Measurements from ENCODE around the gene PTPRR. TPM values are rescaled to one million over a fixed set of nuclear protein-coding genes. Genes with fewer than 3 reads are reported as not detected.

PTPRR gene
- total RNA-seq, 2 experiments from 2014 or later, result not detected

- Histone ChIP-seq H3K27me3 (ENCODE audit: control insufficient read depth in 1 of 2, insufficient read depth in 2 of 2, low read length in 2 of 2) (no peaks in the 10 kb centered on the region), H3K36me3 (ENCODE audit: insufficient read depth, low read length) (no peaks in the 10 kb centered on the region), H3K4me3 (ENCODE audit: low read length) (no peak overlapping the region), H3K4me1 (ENCODE audit: insufficient read depth, low read length) (no peaks in the 10 kb centered on the region), H3K9me3 (ENCODE audit: control insufficient read depth in 1 of 2, insufficient read depth in 1 of 2, low read length in 2 of 2) (no peaks in the 10 kb centered on the region), H3K27ac (ENCODE audit: low read depth in 1 of 2, low read length in 2 of 2) (no peak overlapping the region)
- Mint-ChIP-seq H3K4me1 (ENCODE audit: low read depth) (no peaks in the 10 kb centered on the region), H3K4me3 (no peak overlapping the region), H3K27me3 (peaks cover 39% of the 10 kb centered on the region), H3K27ac (no peak overlapping the region), H3K9me3 (no peaks in the 10 kb centered on the region), H3K36me3 (ENCODE audit: low read depth) (no peaks in the 10 kb centered on the region)
- TF ChIP-seq CTCF (IDR thresholded peaks at IDR 0.05), result no peak
- ATAC-seq (ENCODE audit: poor library complexity), result no peak
- ChIA-PET CTCF (no interaction called here), POLR2A (no interaction called here)
- DNase-seq, result no peak
- intact Hi-C loops (cut with DNase I, micrococcal nuclease), result no loop called here
These were observed 236.6 kb downstream of the PTPRR start for GRCh38 chr12:70683976-70684375.

- intact Hi-C loops (cut with DNase I, micrococcal nuclease), result no loop called here
- ChIA-PET POLR2A (no interaction called here), CTCF (no interaction called here)
- no peak for TF ChIP-seq CTCF (IDR thresholded peaks at IDR 0.05)
- DNase-seq (no peak), ATAC-seq (ENCODE audit: poor library complexity) (no peak)
- Histone ChIP-seq H3K4me3 (ENCODE audit: low read length) (no peak overlapping the region), H3K36me3 (ENCODE audit: insufficient read depth, low read length) (no peaks in the 10 kb centered on the region), H3K4me1 (ENCODE audit: insufficient read depth, low read length) (no peaks in the 10 kb centered on the region), H3K9me3 (ENCODE audit: control insufficient read depth in 1 of 2, insufficient read depth in 1 of 2, low read length in 2 of 2) (peaks cover 0 to 3% of the 10 kb centered on the region in 2 experiments), H3K27me3 (ENCODE audit: control insufficient read depth in 1 of 2, insufficient read depth in 2 of 2, low read length in 2 of 2) (no peaks in the 10 kb centered on the region), H3K27ac (ENCODE audit: low read depth in 1 of 2, low read length in 2 of 2) (no peak overlapping the region)
- Mint-ChIP-seq H3K4me1 (ENCODE audit: low read depth) (no peaks in the 10 kb centered on the region), H3K27ac (no peak overlapping the region), H3K27me3 (peaks cover 8% of the 10 kb centered on the region), H3K9me3 (no peaks in the 10 kb centered on the region), H3K36me3 (ENCODE audit: low read depth) (no peaks in the 10 kb centered on the region), H3K4me3 (no peak overlapping the region)
These were observed 248.8 kb downstream of the PTPRR start for GRCh38 chr12:70671698-70672097.

GRCh38 chr12:70670948-70671347 lies 249.6 kb downstream of the PTPRR start:
- no peak overlapping the region for H3K4me3 Mint-ChIP-seq
- ATAC-seq (ENCODE audit: poor library complexity) (no peak), DNase-seq (no peak)
- no peak for TF ChIP-seq CTCF (IDR thresholded peaks at IDR 0.05)
- intact Hi-C loops (cut with DNase I, micrococcal nuclease), result no loop called here
- Histone ChIP-seq H3K4me1 (ENCODE audit: insufficient read depth, low read length) (no peaks in the 10 kb centered on the region), H3K9me3 (ENCODE audit: control insufficient read depth in 1 of 2, insufficient read depth in 1 of 2, low read length in 2 of 2) (peaks cover 0 to 3% of the 10 kb centered on the region in 2 experiments), H3K4me3 (ENCODE audit: low read length) (no peak overlapping the region), H3K27me3 (ENCODE audit: control insufficient read depth in 1 of 2, insufficient read depth in 2 of 2, low read length in 2 of 2) (no peaks in the 10 kb centered on the region), H3K36me3 (ENCODE audit: insufficient read depth, low read length) (no peaks in the 10 kb centered on the region), H3K27ac (ENCODE audit: low read depth in 1 of 2, low read length in 2 of 2) (no peak overlapping the region)
- POLR2A ChIA-PET, result no interaction called here
- no peaks in the 10 kb centered on the region for H3K4me1 Mint-ChIP-seq (ENCODE audit: low read depth)
- no peaks in the 10 kb centered on the region for H3K36me3 Mint-ChIP-seq (ENCODE audit: low read depth)
- peaks cover 8% of the 10 kb centered on the region for H3K27me3 Mint-ChIP-seq
- CTCF ChIA-PET, result no interaction called here
- H3K27ac Mint-ChIP-seq, result no peak overlapping the region
- H3K9me3 Mint-ChIP-seq, result no peaks in the 10 kb centered on the region
